Mesothelial cell of epicardium (in vitro differentiated cells): ENCODE results near the gene GRIN2A. TPM values are rescaled to one million over a fixed set of nuclear protein-coding genes. Genes with fewer than 3 reads are reported as not detected.

Source experiments
- DNase-seq, 2 experiments: peaks; one replicate each; pipeline ENCODE4 v3.0.0; 2021; ENCODE audit warnings: low spot score in 2 of 2; ENCODE audit not compliant: unreplicated experiment in 2 of 2
- H3K27ac Mint-ChIP-seq: 2 replicates; pipeline ENCODE4 v1.8.0; 2021; ENCODE audit warnings: mixed read lengths
- H3K27me3 Mint-ChIP-seq: 2 replicates; pipeline ENCODE4 v1.8.0; 2021; ENCODE audit warnings: low read depth, mixed read lengths
- H3K36me3 Mint-ChIP-seq: 2 replicates; pipeline ENCODE4 v1.8.0; 2021; ENCODE audit warnings: mixed read lengths
- H3K4me1 Mint-ChIP-seq: 2 replicates; pipeline ENCODE4 v1.8.0; 2021; ENCODE audit warnings: mixed read lengths
- H3K4me3 Mint-ChIP-seq: 2 replicates; pipeline ENCODE4 v1.8.0; 2021; ENCODE audit warnings: mild to moderate bottlenecking, moderate library complexity, mixed read lengths
- H3K9me3 Mint-ChIP-seq: 2 replicates; pipeline ENCODE4 v1.8.0; 2021; ENCODE audit warnings: mixed read lengths
- total RNA-seq: library from RNA; stranded (reverse); gene quantifications from 3 replicates; pipeline ENCODE4 v1.2.1, GENCODE V29; 2021
- TF ChIP-seq, protein P1 (sequence below): fragments of 200-600 bp; sonication (generic); IDR thresholded peaks from one replicate; pipeline ENCODE4 v1.5.0; 2021; ENCODE audit warnings: antibody characterized with exemption; ENCODE audit not compliant: unreplicated experiment

Gene GRIN2A
- total RNA-seq, 1 donor from 2014 or later, result 4.9 TPM

- TF ChIP-seq, protein P1, sequence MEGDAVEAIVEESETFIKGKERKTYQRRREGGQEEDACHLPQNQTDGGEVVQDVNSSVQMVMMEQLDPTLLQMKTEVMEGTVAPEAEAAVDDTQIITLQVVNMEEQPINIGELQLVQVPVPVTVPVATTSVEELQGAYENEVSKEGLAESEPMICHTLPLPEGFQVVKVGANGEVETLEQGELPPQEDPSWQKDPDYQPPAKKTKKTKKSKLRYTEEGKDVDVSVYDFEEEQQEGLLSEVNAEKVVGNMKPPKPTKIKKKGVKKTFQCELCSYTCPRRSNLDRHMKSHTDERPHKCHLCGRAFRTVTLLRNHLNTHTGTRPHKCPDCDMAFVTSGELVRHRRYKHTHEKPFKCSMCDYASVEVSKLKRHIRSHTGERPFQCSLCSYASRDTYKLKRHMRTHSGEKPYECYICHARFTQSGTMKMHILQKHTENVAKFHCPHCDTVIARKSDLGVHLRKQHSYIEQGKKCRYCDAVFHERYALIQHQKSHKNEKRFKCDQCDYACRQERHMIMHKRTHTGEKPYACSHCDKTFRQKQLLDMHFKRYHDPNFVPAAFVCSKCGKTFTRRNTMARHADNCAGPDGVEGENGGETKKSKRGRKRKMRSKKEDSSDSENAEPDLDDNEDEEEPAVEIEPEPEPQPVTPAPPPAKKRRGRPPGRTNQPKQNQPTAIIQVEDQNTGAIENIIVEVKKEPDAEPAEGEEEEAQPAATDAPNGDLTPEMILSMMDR, result no peak
- Mint-ChIP-seq H3K27me3 (peaks cover 20% of the 10 kb centered on the region), H3K9me3 (peaks cover 7% of the 10 kb centered on the region), H3K4me1 (no peaks in the 10 kb centered on the region), H3K36me3 (no peaks in the 10 kb centered on the region), H3K4me3 (no peak overlapping the region), H3K27ac (no peak overlapping the region)
- DNase-seq, result no peak
Measured at GRCh38 chr16:10200637-10201586, 18.7 kb upstream of the GRIN2A start.

- DNase-seq, result no peak
- Mint-ChIP-seq H3K36me3 (no peaks in the 10 kb centered on the region), H3K9me3 (peaks cover 9% of the 10 kb centered on the region), H3K4me3 (no peak overlapping the region), H3K27ac (no peak overlapping the region), H3K27me3 (peaks cover 40% of the 10 kb centered on the region), H3K4me1 (no peaks in the 10 kb centered on the region)
- TF ChIP-seq, protein P1, result no peak
Measured at GRCh38 chr16:10196999-10197398, 14.8 kb upstream of the GRIN2A start.

GRCh38 chr16:10191096-10191495 lies 8.9 kb upstream of the GRIN2A start:
- TF ChIP-seq, protein P1, result no peak
- no peak overlapping the region for H3K4me3 Mint-ChIP-seq
- peaks cover 9% of the 10 kb centered on the region for H3K9me3 Mint-ChIP-seq
- H3K36me3 Mint-ChIP-seq, result no peaks in the 10 kb centered on the region
- H3K27me3 Mint-ChIP-seq, result peaks cover 47% of the 10 kb centered on the region
- H3K27ac Mint-ChIP-seq, result no peak overlapping the region
- no peak for DNase-seq
- H3K4me1 Mint-ChIP-seq, result no peaks in the 10 kb centered on the region

DNA sequence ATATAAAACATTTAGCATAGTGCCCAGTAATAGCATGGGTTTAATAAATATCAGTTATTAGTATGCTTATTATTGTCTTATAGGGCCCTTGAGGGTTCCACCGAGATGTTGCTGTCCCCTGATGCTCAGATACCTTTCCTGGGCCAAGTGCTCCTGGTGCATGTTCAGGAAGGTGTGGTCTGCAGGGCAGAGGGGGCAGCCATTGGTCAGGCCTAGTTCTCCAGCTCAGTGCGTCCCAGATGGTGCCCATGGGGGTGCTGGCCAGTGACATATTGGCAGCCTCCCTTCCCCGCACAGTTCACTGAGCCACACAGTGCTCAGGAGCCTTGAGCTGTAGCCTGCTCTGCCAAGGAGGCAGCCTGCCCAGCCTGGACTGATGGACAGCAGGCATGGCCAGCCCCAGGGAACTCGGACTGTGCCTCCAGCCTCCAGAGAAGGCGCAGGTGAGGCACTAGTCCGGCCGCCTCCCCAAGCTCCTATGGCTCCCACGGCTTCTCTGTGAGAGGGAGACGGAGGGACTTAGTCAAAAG lies 7.7 kb upstream of the GRIN2A start:
- H3K4me3 Mint-ChIP-seq, result no peak overlapping the region
- TF ChIP-seq, protein P1, result no peak

DNA sequence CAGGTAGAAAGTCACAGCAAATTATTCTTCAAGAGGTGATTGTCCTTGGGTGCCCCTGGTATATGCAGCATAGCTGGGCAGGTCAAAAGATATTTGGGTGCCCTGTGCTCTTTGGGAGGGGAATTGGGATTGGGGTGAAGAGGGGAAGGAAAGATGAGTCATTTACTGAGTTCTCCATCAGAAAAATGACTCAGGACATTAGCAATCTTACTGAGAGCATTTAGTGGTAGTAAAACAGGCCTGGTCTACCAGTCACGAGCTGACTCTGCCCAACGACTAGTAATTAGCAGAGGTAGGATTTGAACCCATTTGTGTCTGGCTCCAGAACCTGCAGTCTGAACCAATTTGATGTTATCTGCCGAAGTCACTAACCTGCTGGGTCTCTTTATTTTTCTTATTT lies 6.0 kb upstream of the GRIN2A start:
- no peaks in the 10 kb centered on the region for H3K36me3 Mint-ChIP-seq
- H3K27ac Mint-ChIP-seq, result no peak overlapping the region
- no peak for DNase-seq
- peaks cover 60% of the 10 kb centered on the region for H3K27me3 Mint-ChIP-seq
- peaks cover 3% of the 10 kb centered on the region for H3K4me1 Mint-ChIP-seq
- no peaks in the 10 kb centered on the region for H3K9me3 Mint-ChIP-seq
- H3K4me3 Mint-ChIP-seq, result no peak overlapping the region
- TF ChIP-seq, protein P1, result no peak

More for the DNA sequence above, 7.7 kb upstream of the GRIN2A start:
- no peaks in the 10 kb centered on the region for H3K4me1 Mint-ChIP-seq
- H3K9me3 Mint-ChIP-seq, result peaks cover 7% of the 10 kb centered on the region
- DNase-seq, result no peak
- H3K27me3 Mint-ChIP-seq, result peaks cover 50% of the 10 kb centered on the region
- no peak overlapping the region for H3K27ac Mint-ChIP-seq
- no peaks in the 10 kb centered on the region for H3K36me3 Mint-ChIP-seq
